Measurements from ENCODE around the gene ASXL2.

GRCh38 chr2:25688236-25688635 lies 190.1 kb downstream of the ASXL2 start:
- TF ChIP-seq CTCF (IDR thresholded peaks at IDR 0.05) (no peak), POLR2A (IDR thresholded peaks at IDR 0.05) (no peak)
